Keratinocyte (primary cell): ENCODE data around the gene CPEB3. TPM values are rescaled to one million over a fixed set of nuclear protein-coding genes. Genes with fewer than 3 reads are reported as not detected.

Experiments
- DNase-seq: peaks from one replicate; pipeline ENCODE4 v3.0.0-alpha.2; 2011; ENCODE audit warnings: low read depth, missing footprints, low spot score
- FAIRE-seq: peaks from 2 replicates; lab custom pipeline; 2011; peaks lifted over from hg19 to GRCh38; lab: Jason Lieb, UNC
- H2AFZ ChIP-seq: 2 replicates; pipeline ENCODE4 v1.6.0; 2012; ENCODE audit warnings: low read length, control low read depth, inconsistent platforms; ENCODE audit not compliant: control insufficient read depth
- H3K27ac ChIP-seq: 2 replicates; pipeline ENCODE4 v1.5.1; 2011; ENCODE audit warnings: low read length; ENCODE audit not compliant: control insufficient read depth, insufficient read depth
- H3K27me3 ChIP-seq: 3 replicates; pipeline ENCODE4 v1.6.0; 2011; ENCODE audit warnings: low read length; ENCODE audit not compliant: control insufficient read depth, insufficient read depth; ENCODE audit errors: extremely low read depth
- H3K36me3 ChIP-seq, 2 experiments: 2 replicates in 1 of 2; 3 replicates in 1 of 2; pipeline ENCODE4 v1.5.1; 2011; ENCODE audit warnings: low read length in 2 of 2, mild to moderate bottlenecking in 1 of 2; ENCODE audit not compliant: control insufficient read depth in 2 of 2, insufficient read depth in 2 of 2; ENCODE audit errors: extremely low read depth in 1 of 2
- H3K4me1 ChIP-seq: 3 replicates; pipeline ENCODE4 v1.5.1; 2011; ENCODE audit warnings: low read length; ENCODE audit not compliant: control insufficient read depth, insufficient read depth; ENCODE audit errors: extremely low read depth
- H3K4me2 ChIP-seq: 3 replicates; pipeline ENCODE4 v1.6.0; 2011; ENCODE audit warnings: low read depth, low read length; ENCODE audit not compliant: control insufficient read depth, insufficient read depth; ENCODE audit errors: extremely low read depth
- H3K4me3 ChIP-seq, 3 experiments: fragments of 200-600 bp in 1 of 3; sonication (generic) in 1 of 3; 2 replicates in 2 of 3; 3 replicates in 1 of 3; pipeline ENCODE4 v1.5.1; 2011 to 2016; ENCODE audit warnings: low read length in 3 of 3, mild to moderate bottlenecking in 3 of 3, control low read depth in 2 of 3, inconsistent platforms in 1 of 3, low read depth in 1 of 3, mixed read lengths in 1 of 3, mixed run types in 1 of 3, moderate library complexity in 1 of 3; ENCODE audit not compliant: control insufficient read depth in 2 of 3, insufficient read depth in 2 of 3; ENCODE audit errors: extremely low read depth in 1 of 3
- H3K79me2 ChIP-seq: 2 replicates; pipeline ENCODE4 v1.6.0; 2012; ENCODE audit warnings: low read length; ENCODE audit not compliant: control insufficient read depth, insufficient read depth
- H3K9ac ChIP-seq: 3 replicates; pipeline ENCODE4 v1.6.0; 2011; ENCODE audit warnings: low read length; ENCODE audit not compliant: control insufficient read depth, insufficient read depth; ENCODE audit errors: extremely low read depth
- H3K9me1 ChIP-seq: 3 replicates; pipeline ENCODE4 v1.6.0; 2011; ENCODE audit warnings: low read length; ENCODE audit not compliant: control insufficient read depth, insufficient read depth; ENCODE audit errors: extremely low read depth
- H3K9me3 ChIP-seq: 2 replicates; pipeline ENCODE4 v1.5.1; 2012; ENCODE audit warnings: low read depth, low read length; ENCODE audit not compliant: control insufficient read depth
- H4K20me1 ChIP-seq: 3 replicates; pipeline ENCODE4 v1.6.0; 2011; ENCODE audit warnings: low read length; ENCODE audit not compliant: control insufficient read depth, insufficient read depth; ENCODE audit errors: extremely low read depth
- EZH2 ChIP-seq: IDR thresholded peaks from one replicate; pipeline ENCODE4 v1.6.1; 2012; ENCODE audit warnings: inconsistent platforms, mild to moderate bottlenecking, low read length, moderate library complexity
- dilution Hi-C: fragments of 300-500 bp; cut with MboI; formaldehyde crosslinking; loops from one replicate; pipeline ENCODE4 v1.7.0; 2020; ENCODE audit warnings: low sequenced_read_pairs; ENCODE audit not compliant: extremely low pct_ligation_motif_present
- polyA plus RNA-seq, 5 experiments: library from polyadenylated mRNA; depleted of rRNA in 3 of 5; stranded (reverse) in 3 of 5; stranded (forward) in 1 of 5; unstranded in 1 of 5; fragments of >200 nt; gene quantifications; 1 replicate in 1 of 5; 2 replicates in 3 of 5; 3 replicates in 1 of 5; pipeline versions ENCODE4 v1.2.1 to v1.2.3, GENCODE V29; 2011 to 2012; ENCODE audit warnings: missing spikeins in 2 of 5, low read depth in 1 of 5, low replicate concordance in 1 of 5
- TF ChIP-seq, protein P1 (sequence below), 3 experiments: IDR thresholded peaks in 1 of 3; conservative IDR thresholded peaks in 1 of 3; optimal IDR thresholded peaks in 1 of 3; 2 replicates in 2 of 3; 3 replicates in 1 of 3; pipeline versions ENCODE3 to v1.5.1; 2011; ENCODE audit warnings: low read length in 3 of 3, mild to moderate bottlenecking in 3 of 3, moderate library complexity in 2 of 3, control low read depth in 1 of 3, inconsistent platforms in 1 of 3; ENCODE audit not compliant: insufficient read depth in 2 of 3; ENCODE audit errors: extremely low read depth in 1 of 3

Gene CPEB3
- polyA plus RNA-seq, 1 donor (not counting 4 experiments of a cell fraction or from before 2014, with no cell fraction given), result 0.47 TPM

DNA sequence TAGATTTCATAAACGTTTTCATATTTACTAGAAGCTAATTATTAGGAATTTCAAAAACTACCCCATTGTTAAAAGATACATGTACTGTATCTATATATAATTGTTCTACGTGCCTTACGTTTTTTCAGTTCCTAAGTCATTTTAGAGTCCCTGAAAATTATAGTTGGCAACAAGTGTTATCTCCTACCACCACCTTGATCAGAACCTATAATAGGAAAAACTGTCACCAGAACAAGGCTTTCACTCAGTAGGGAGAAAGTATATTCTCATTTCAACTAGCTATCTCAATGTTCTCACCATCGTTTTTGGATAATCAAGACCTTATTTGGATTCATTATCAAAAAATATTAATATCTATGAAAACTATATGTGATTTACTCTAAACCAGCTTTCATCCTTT lies 107.7 kb downstream of the CPEB3 start:
- no peak for FAIRE-seq
- no peaks in the 10 kb centered on the region for H3K27me3 ChIP-seq
- H3K36me3 ChIP-seq, result no peaks in the 10 kb centered on the region
- dilution Hi-C loops, result no loop called here
- H3K9me1 ChIP-seq, result no peaks in the 10 kb centered on the region
- no peak overlapping the region for H3K9ac ChIP-seq
- H4K20me1 ChIP-seq, result no peaks in the 10 kb centered on the region
- no peaks in the 10 kb centered on the region for H3K4me1 ChIP-seq
- H3K27ac ChIP-seq, result no peak overlapping the region
- no peaks in the 10 kb centered on the region for H3K79me2 ChIP-seq
- no peak for TF ChIP-seq EZH2
- TF ChIP-seq, protein P1, sequence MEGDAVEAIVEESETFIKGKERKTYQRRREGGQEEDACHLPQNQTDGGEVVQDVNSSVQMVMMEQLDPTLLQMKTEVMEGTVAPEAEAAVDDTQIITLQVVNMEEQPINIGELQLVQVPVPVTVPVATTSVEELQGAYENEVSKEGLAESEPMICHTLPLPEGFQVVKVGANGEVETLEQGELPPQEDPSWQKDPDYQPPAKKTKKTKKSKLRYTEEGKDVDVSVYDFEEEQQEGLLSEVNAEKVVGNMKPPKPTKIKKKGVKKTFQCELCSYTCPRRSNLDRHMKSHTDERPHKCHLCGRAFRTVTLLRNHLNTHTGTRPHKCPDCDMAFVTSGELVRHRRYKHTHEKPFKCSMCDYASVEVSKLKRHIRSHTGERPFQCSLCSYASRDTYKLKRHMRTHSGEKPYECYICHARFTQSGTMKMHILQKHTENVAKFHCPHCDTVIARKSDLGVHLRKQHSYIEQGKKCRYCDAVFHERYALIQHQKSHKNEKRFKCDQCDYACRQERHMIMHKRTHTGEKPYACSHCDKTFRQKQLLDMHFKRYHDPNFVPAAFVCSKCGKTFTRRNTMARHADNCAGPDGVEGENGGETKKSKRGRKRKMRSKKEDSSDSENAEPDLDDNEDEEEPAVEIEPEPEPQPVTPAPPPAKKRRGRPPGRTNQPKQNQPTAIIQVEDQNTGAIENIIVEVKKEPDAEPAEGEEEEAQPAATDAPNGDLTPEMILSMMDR (optimal IDR thresholded peaks at IDR 0.05 in 1 of 3, IDR thresholded peaks at IDR 0.05 in 1 of 3, conservative IDR thresholded peaks at IDR 0.05 in 1 of 3; ENCODE audit: extremely low read depth in 1 of 3, insufficient read depth in 2 of 3, low read length in 3 of 3), result no peak
- no peak overlapping the region for H3K4me2 ChIP-seq
- no peak overlapping the region for H3K4me3 ChIP-seq
- DNase-seq, result no peak
- H3K9me3 ChIP-seq, result no peaks in the 10 kb centered on the region
- H2AFZ ChIP-seq, result no peak overlapping the region

DNA sequence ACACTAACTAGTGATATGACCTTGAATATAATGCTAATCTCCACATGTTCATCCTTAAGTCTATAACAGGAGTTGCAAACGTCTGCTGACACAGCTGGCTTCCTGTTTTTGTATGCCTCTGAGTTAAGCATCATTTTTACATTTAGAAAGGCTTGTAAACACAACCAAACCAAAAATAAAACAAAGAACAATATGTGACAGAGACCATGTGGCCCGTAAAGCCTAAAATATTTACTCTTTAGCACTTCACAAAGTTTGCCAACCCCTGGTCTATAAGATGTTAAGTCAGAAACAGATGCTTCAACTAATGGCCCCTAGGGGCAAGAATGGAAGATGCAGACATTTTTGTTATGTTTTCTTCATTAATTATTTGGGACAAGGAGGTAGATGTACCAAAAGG lies 109.3 kb downstream of the CPEB3 start:
- H3K4me3 ChIP-seq, result no peak overlapping the region
- H3K27ac ChIP-seq, result no peak overlapping the region
- DNase-seq (no peak), FAIRE-seq (no peak)
- H3K4me1 ChIP-seq, result no peaks in the 10 kb centered on the region
- no peak overlapping the region for H3K4me2 ChIP-seq
- no peaks in the 10 kb centered on the region for H3K27me3 ChIP-seq
- TF ChIP-seq, protein P1 (optimal IDR thresholded peaks at IDR 0.05 in 1 of 3, IDR thresholded peaks at IDR 0.05 in 1 of 3, conservative IDR thresholded peaks at IDR 0.05 in 1 of 3; ENCODE audit: extremely low read depth in 1 of 3, insufficient read depth in 2 of 3, low read length in 3 of 3), result peak in 1 of 3 experiments; percentile 17
- no peak for TF ChIP-seq EZH2
- no peaks in the 10 kb centered on the region for H3K79me2 ChIP-seq
- H3K36me3 ChIP-seq, result no peaks in the 10 kb centered on the region
- no peak overlapping the region for H3K9ac ChIP-seq
- dilution Hi-C loops, result no loop called here
- H2AFZ ChIP-seq, result no peak overlapping the region
- H3K9me1 ChIP-seq, result no peaks in the 10 kb centered on the region
- H4K20me1 ChIP-seq, result no peaks in the 10 kb centered on the region
- no peaks in the 10 kb centered on the region for H3K9me3 ChIP-seq
